Left forelimb (tissue), 1 donor: ENCODE measurements around the gene PRKG1.

Source experiments
- DNase-seq: peaks from one replicate; pipeline ENCODE4 v3.0.0-alpha.2; 2018; ENCODE audit warnings: low spot score

Gene PRKG1

DNA sequence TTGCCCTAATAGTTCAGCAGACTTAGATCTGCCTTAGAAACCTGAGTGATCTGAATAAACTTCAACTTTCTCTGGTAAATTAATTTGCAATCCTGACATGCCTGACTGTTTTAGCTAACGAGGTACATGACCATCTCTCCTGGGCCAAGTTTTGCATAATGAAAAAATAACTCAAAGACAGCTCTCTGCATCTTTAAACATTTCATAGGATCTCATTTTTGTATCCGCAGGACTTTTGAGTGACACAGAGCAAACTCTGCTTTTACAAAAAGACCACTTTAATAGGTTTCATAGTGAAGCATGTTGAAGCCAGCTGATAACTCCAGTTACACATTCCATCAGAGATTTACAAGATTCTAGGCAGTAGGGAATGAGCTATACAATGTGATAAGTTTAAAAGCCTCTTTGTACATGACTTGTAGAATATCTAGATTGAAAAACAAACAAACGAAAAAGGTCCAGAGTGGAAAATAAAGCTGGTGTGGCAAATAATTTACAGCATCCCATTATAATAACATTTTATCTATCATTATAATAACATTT, 2.1 kb downstream of the PRKG1 start:
- DNase-seq = no peak

- DNase-seq = no peak
Observed at GRCh38 chr10:51077074-51077473, 2.8 kb downstream of the PRKG1 start.

DNA sequence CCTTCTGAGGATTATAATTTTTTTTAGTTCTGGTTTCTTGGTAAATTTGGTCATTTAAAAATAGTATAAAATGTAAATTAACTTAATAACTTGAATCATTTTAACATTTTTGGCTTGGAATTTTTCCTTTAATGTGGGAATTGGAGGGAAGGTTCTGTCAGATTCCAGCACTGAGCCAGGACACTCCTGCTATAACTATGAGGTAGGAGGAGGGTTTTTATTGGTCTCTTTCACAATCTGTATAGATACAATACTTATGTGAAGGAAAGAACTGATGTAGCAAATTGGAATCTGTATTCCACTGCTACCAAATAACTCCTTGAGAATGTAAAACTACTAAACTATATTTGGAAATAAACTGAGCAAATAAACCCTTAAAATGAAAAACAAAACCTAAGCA, 3.2 kb downstream of the PRKG1 start:
- DNase-seq = no peak

- DNase-seq = no peak
Observed at GRCh38 chr10:51079331-51079730, 5.0 kb downstream of the PRKG1 start.

GRCh38 chr10:51079766-51080165, 5.5 kb downstream of the PRKG1 start:
- no peak for DNase-seq

GRCh38 chr10:51080311-51081006, 6.2 kb downstream of the PRKG1 start:
- DNase-seq = no peak

DNA sequence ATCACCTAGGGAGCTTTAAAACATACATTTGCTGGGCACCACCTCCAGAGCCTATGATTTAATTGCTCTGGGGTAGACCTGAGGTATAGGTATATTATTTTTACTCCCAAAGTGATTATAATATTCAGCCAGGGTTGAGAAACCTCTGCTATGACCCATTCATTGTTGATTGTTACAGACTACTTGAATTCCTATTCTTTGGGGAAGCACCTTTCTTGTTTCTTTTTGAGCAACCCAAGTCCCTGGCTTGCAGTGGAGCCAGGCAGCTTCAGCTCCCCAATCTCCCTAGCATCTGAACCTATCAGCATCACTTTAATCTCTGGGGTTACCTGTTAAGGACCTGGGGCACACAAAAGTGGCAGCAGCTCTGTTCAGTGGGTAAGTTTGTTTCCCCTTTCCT, 8.6 kb downstream of the PRKG1 start:
- no peak for DNase-seq

DNA sequence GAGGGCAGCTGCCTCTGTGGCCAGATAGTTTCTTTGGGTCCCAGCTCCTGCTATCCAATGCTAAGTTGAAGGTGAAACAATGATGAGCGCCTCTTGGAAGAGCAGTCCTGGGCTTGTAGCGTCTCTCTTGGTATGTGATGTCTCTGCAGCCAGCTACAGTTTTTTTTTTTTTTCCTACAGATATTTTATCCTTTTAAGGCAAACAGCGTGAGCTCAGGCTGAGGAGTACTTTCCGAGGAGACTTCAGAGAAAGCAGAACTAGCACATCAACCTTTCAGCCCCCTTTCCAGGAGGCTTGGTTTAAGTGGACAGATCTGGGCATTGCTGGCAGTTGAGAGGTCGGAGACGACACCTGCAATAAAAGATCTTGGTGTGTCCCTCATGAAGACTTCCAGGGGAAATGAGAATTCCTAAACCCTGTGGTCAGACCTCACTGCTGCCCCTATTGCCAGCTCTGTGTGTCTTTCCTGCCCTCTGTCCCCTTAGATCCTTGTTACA, 9.1 kb downstream of the PRKG1 start:
- DNase-seq = no peak

DNA sequence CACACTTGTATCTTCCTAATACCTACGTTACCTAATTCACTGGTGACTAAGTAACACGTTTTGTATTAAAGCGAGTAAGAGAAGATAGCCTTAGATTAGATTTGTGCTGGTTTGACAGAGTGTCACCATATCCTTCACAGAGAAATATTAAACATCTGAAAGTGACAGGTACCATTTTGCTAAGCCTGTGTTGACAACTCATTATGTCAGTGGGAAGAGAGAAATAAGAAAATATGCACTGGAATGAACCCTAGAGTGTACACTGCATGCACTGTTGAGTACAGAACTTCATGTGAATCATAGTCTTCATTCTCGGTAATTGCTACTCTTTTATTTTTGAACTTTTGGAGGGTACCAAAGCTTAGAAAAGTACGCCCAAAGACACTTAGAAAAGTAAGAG, 10.9 kb downstream of the PRKG1 start:
- DNase-seq = no peak

DNA sequence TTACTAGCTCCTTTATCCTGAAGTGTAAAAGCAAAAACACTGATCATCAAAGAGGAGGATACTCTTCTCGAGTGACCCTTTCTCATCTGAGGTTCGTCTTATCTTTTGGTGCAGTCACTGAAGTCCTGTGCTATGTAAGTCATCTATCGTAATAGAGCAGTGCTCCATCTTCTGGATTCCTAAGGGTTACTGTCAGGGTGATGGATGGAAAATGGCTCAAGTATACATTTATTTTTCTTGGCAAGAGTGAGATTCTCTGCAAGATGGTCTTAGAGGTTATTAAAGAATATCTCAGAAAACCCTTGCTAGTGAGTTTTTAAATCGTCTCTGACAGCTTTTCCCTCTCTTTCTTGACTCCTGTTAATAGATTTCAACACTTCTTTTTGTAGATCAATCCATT, 12.4 kb downstream of the PRKG1 start:
- DNase-seq = no peak

DNA sequence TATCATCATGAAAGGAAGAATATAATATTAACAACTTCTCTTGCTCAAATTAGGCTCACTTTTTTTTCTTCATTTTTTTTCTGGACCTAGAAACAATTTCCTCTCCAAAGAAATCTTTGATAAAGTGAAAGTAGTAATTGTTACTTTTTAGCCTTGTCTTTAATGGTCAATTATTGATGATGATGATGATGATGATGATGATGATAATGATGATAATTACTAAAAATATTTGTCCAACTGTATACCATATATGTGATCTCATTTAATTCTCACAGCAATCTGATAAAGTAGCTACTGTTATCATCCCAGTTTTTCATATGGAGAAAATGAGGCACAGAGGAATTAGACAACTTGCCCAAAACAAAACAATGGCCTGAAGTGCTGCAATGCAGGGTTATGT, 12.8 kb downstream of the PRKG1 start:
- DNase-seq = no peak

- DNase-seq = no peak
Observed at GRCh38 chr10:51090190-51090589, 15.9 kb downstream of the PRKG1 start.

DNA sequence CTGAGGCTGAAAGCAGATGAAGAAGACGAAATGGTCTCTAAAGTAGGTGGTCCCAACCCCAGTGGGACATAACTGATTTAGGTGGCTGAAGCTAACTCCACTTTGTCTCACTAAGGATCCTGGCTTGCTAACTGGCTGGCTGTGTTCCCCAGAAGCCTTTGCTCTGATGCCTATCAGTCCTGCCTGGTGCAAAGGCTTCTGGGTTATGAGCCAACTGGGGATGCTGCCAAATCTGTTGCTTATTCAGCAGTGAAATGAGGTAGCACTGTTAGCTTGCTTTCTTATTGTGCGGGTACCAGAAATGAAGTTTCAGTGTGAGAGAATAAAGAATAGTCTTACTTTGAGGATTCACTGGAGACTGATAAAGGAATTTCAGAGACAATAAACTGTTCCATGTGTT, 18.1 kb downstream of the PRKG1 start:
- no peak for DNase-seq

GRCh38 chr10:51095444-51095843, 21.2 kb downstream of the PRKG1 start:
- no peak for DNase-seq

DNA sequence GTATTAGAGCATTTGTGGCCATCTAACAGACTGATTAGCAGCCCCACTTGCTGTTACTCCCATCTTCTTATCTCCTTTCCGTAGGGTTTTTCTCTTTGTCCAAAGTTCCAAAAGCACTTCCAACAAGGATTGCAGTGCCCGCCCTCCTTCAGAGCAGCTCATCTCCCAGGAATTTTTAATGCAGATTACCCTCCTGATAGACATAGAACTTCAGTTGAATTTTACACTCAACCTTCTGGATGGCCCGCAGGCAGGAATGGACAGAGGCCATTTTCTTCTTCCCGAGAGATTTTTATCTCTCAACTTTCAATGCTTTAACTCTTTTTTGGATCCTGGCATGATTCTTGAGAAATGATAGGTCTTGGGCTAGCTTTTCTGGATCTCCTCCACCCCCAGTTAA, 23.3 kb downstream of the PRKG1 start:
- DNase-seq = no peak

GRCh38 chr10:51100221-51100620, 25.9 kb downstream of the PRKG1 start:
- DNase-seq = no peak

GRCh38 chr10:51103554-51104217, 29.4 kb downstream of the PRKG1 start:
- DNase-seq = no peak

DNA sequence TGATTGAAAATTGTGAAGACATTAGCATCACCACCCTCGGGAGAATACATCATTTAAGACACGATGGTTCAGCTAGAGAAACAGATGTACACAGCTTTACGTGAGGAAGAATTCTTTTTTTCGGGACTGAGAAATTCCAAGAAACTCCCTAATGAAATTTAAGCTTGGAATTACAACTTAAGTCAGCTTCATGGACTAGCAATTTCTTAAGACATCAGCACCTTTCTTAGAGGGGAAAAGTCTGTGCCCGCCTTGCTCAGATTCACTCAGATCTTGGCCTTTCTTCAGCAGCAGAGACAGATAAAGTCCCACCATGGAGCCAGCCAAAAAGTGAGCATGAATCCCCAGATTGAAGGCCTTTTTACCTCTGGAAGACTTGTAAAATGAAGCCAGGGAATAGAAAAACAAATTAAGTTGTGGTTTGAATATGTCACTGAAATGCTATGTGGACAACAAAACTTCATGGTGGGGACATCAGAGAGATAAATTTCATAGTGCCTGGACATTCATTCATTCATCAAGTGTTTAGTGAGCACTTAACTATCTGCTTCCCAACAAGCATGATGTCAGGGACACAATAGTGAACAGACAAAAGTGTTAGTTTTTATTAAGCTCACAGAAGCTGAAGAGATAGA, 32.1 kb downstream of the PRKG1 start:
- no peak for DNase-seq

GRCh38 chr10:51108406-51108805, 34.1 kb downstream of the PRKG1 start:
- DNase-seq = no peak

- no peak for DNase-seq
Observed at GRCh38 chr10:51109801-51110533, 35.7 kb downstream of the PRKG1 start.

GRCh38 chr10:51112013-51112412, 37.7 kb downstream of the PRKG1 start:
- no peak for DNase-seq

GRCh38 chr10:51113007-51113406, 38.7 kb downstream of the PRKG1 start:
- DNase-seq = no peak
